ENCODE results near the gene ALPG.
A peak's percentile ranks its signal among the peaks of the same experiment; 100 is the strongest.
"Not testable (repeated sequence)": the region's sequence is repeated elsewhere in the genome, so short reads cannot be mapped to it uniquely, and the experiment has no call there.

Gene ALPG

GRCh38 chr2:232420463-232421188 is 14.0 kb downstream of the ALPG start:
- no peak for DNase-seq

DNA sequence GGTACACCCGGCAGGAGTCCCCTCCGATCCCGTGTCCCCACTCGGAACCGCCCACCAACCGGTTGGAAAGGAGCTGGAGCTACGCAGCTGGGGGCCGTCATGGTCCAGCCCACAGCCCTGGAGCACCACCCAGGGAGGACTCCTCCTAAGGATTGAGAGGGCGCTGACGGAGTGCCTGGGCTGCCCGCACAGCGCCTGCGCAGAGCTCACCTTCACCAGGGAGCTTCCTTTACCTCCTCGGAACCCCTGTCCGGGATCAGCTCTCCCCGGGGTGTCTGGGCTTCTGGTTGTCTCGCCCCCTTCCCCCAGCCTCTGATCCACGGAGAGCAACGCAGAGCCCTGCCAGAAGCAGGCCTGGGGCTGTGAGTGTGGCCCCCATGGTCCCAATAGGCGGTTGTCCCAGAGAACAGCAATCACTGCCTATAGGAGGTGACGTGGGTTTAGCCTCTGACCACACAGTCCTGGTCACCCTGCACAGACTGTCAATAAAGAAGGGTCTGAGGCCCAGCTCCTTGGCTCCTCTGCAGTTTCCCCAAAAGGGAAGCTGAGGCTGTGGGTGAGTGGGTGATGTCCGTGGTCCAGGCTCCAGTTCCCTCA is 14.6 kb downstream of the ALPG start:
- DNase-seq, result no peak

GRCh38 chr2:232422051-232422450 is 15.4 kb downstream of the ALPG start:
- DNase-seq, result no peak

DNA sequence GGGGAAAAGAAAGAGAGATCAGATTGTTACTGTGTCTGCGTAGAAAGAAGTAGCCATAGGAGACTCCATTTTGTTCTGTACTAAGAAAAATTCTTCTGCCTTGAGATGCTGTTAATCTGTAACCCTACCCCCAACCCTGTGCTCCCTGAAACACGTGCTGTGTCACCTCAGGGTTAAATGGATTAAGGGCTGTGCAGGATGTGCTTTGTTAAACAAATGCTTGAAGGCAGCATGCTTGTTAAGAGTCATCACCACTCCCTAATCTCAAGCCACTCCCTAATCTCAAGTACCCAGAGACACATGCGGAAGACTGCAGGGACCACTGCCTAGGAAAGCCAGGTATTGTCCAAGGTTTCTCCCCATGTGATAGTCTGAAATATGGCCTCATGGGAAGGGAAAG is 16.4 kb downstream of the ALPG start:
- DNase-seq, result not testable (repeated sequence)

DNA sequence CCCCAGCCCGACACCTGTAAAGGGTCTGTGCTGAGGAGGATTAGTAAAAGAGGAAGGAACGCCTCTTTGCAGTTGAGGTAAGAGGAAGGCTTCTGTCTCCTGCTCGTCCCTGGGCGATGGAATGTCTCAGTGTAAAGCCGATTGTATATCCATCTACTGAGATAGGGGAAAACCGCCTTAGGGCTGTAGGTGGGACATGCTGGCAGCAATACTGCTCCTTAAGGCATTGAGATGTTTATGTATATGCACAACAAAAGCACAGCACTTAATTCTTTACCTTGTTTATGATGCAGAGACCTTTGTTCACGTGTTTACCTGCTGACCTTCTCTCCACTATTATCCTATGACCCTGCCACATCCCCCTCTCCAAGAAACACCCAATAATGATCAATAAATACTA is 16.8 kb downstream of the ALPG start:
- not testable (repeated sequence) for DNase-seq

DNA sequence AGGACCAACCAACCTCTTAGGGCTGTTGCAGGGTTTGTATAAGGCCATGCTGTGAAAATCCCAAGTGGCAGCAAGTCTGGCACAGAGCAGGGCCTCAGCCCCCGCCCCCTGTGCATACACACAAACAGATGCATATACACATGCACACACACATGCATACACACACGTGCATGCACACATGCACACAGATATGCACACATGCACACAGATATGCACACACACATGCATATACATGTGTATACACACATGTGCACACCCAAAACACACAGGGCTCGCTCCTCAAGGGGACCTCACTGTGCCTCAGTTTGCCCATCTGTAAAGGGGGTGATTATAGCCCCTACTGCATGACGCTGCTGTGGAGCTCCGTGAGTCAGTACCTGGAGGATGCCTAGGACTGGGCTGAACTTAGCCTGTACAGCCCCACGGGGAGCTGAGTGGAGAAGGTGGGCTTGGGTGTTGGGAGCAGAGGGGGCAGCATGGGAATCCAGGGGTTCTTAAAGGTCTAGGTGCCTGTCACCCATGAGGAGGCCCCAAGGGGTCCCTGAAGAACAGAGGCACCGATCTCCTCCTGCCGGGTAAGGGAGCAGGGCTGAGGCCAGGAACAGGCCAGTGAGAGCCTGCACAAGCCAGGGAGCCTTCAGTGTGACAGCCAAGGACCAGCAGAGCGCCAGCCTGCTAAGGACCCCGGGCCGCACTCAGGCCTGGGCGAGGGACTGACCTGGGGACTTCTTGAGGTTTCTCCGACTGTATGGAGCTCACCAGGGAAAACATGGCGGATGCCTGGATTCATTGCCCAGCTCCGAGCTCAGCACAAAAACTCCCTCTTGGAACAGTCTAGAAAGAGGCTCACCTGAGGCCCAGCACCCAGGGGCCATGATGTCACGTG is 25.3 kb downstream of the ALPG start:
- no peak for DNase-seq

- no peak for DNase-seq
Measured at GRCh38 chr2:232432598-232433184, 26.0 kb downstream of the ALPG start.

GRCh38 chr2:232433622-232434021 is 27.0 kb downstream of the ALPG start:
- DNase-seq, result not testable (repeated sequence)

DNA sequence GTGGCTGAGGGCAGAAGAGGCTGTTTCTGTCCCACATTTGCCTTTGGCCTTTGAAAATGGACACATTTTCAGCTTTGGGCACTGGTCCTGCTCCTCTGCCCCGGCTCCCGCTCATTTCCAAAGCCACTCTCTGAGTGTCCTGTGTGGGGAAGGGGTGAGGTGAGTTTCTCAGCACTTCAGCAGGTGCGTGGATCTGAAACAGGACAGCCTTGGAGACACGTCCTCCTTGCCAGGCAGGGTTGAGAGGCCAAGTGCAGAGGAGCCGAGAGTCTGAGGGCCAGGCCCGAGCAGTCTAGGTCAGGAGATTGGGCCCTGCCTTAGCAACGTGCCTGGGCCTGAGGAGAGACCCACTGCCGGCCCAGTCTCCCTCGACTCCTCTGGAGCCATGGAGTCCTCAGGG is 27.4 kb downstream of the ALPG start:
- DNase-seq, result no peak

- no peak for DNase-seq
Measured at GRCh38 chr2:232434563-232435374, 28.1 kb downstream of the ALPG start.

- DNase-seq, result no peak
Measured at GRCh38 chr2:232435375-232435648, 28.7 kb downstream of the ALPG start.

- DNase-seq, result no peak
Measured at GRCh38 chr2:232435805-232436204, 29.2 kb downstream of the ALPG start.

GRCh38 chr2:232436381-232437194 is 29.9 kb downstream of the ALPG start:
- DNase-seq, result no peak

- no peak for DNase-seq
Measured at GRCh38 chr2:232437195-232437571, 30.5 kb downstream of the ALPG start.

DNA sequence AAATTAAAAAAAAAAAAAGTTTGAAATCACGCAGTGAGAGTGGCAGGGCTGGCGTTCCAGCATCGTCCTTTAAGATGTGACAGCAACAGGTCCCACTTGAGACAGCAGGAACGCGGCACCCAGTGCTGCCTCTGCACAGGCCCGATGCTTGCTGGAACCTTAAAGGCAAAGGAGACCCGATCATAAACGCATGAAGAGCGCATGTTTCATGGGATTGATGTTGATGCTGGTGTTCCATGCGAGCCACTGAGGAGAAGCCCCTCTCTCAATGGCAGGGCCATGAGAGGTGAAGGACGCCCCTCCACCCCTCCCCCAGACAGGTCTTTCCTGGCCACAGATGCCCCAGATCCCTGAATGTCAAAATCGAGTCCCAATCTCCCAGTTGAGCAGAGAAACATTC is 31.4 kb downstream of the ALPG start:
- DNase-seq, result no peak

GRCh38 chr2:232438951-232439757 is 32.5 kb downstream of the ALPG start:
- DNase-seq, result no peak

GRCh38 chr2:232439758-232440135 is 33.1 kb downstream of the ALPG start:
- DNase-seq, result no peak

- peak in 1 of 2 experiments; percentile 23 for DNase-seq
Measured at GRCh38 chr2:232440220-232441018, 33.8 kb downstream of the ALPG start.

DNA sequence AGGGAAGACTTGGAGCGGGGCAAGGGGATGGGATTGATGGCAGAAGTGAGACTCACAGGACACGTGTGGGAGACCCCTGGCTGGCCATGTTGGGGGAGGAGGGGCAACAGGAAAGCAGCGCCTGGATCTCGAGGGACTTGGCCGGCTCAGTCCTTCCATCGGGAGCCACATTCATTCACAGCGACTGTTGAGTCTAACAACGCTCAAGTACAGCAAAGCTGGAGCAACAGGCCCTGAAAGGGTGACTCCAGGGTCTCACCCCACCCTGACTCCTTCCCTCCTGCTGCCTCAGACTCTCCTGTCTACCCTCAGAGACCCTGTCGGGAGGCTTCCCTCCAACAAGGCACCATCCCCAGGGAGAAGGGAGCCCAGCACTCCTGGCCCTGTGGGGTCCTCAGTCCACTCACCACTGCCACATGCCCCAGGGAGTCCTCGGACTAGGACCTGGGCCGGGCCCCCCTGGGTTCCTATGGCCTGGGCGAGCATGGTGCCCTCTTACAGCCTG is 34.6 kb downstream of the ALPG start:
- no peak for DNase-seq

DNA sequence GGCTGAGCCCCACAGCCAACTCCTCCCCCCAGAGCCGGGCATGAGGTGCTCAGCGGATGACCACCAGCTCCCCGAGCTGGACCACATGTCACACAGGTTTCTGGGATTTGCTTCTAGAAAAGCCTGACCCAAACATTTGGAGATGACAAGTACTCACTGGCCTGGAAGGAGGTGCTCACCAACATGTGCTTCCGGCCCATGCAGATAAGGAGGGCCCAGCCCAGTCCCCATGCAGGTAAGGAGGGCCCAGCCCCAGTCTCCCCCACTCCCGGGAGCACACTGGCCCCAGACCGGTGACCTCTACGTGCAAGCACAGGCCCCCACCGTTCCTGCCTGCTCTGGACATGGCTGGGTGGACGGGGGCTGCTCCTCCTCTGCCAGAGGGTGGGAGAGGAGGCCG is 35.3 kb downstream of the ALPG start:
- not testable (repeated sequence) for DNase-seq

All from cerebellar nuclear complex (tissue), 1 donor.